ENCODE data around the gene TOM1.

Gene TOM1

DNA sequence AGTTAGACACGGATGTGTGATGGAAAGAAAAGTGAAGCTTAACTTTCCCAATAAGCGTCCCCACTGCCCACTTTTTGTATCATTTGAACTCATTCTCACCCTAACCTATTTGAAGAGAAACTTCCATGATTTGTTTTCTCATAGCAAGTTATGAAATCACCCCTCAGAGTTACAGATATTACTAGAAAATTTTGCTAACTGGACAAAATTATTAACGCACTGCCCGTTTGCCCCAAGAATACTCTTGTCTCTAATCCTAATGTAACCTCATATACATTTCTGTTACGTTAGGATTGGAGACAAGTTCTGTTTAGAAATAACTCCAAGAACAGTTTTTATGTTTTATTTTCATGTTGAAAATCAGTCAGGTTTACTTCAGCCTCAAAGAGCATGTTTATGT, 25.5 kb downstream of the TOM1 start:
- no peak for DNase-seq

DNA sequence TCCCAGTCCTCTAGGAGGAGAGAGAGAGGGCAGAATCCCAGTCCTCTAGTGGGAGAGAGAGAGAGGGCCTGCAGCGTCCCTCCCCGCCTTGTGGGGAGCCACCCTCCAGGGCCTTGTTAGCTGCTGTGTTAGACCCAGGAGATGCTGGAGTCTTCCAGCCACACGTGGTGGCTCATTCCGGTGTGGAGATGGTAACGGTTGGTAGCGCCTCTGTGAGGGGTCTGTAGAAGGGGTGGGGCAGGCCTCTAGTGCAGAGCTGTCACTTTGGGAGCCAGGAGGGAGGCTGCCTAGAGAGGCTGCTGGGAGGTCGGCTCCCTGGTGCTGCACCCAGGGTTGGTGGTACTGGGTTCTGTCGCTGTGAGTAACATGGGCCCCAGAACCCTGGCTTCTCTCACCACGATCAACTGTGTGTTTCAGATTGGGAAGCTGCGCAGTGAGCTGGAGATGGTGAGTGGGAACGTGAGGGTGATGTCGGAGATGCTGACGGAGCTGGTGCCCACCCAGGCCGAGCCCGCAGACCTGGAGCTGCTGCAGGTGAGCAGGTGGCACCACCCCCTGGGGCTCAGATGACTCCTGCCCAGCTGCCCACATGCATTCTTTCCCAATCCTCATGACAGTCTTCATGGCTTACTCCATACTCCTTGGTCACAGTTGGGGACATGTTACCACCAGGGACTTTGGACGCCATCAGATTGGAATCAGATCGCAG, 27.3 kb downstream of the TOM1 start:
- no peak for DNase-seq

GRCh38 chr22:35327690-35328471, 28.2 kb downstream of the TOM1 start:
- DNase-seq = no peak

DNA sequence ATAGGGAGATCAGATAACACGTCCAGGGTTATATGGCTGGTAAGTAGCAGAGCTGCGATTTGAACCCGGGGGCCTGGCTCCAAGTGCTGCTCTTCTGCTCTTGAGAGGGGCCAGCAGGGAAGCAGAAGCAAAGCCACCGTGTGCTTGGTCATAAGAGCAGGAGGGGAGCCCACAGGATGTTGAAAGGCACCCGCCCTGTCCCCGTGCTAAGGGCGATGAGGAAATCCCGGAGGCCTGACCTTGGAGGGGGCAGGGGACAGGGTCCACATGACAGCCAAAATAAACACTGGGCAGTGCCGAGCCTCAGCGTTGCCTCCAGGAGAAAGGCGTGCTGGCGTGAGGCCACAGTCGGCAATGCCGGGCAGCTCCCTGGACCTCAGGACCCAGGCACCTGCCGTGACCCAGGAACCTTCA, 28.8 kb downstream of the TOM1 start:
- peak in 1 of 2 donors; percentile 47 for DNase-seq

- no peak for DNase-seq
Observed at GRCh38 chr22:35329114-35329847, 29.6 kb downstream of the TOM1 start.

DNA sequence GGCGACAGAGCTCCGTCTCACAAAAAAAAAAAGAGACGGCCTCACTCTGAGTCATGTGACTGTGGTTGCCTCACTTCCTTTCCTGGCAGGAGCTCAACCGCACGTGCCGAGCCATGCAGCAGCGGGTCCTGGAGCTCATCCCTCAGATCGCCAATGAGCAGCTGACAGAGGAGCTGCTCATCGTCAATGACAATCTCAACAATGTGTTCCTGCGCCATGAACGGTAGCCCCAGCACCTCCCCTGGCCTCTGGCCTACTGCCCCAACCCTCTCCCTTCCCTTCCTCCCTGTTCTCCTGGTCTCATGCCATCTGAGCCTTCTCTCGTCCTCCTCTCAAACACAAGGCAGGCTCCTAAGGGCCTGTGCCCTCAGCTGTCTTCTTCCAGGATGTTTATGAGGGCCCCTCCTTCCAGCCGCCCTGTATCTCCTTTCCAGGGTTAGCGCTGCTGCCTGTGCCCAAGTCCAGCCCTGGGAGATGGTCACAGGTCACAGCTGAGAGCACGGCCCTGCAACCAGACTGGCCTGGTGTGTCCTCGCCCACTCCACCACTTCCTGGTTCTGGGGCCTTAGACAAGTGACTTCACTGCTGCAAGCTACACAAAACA, 30.7 kb downstream of the TOM1 start:
- DNase-seq = peak; percentile 66 to 74

GRCh38 chr22:35332278-35332677, 32.6 kb downstream of the TOM1 start:
- DNase-seq = no peak

DNA sequence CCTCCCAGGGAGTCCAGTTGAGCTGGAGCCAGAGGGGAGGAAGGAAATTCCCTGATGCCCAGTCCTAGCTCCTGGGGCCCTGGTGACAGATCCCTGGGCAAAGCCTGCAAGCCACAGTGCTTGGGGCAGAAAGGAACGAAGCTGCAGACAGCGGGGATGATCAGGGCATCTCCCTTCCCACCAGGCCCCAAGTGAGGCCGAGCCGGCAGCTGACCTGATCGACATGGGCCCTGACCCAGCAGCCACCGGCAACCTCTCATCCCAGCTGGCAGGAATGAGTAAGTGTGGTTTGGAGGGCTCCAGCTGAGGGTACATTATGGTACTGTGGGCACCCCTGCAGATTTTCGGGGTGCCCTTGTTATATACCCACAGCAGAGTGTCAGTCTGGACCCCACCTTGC, 33.5 kb downstream of the TOM1 start:
- DNase-seq = no peak

DNA sequence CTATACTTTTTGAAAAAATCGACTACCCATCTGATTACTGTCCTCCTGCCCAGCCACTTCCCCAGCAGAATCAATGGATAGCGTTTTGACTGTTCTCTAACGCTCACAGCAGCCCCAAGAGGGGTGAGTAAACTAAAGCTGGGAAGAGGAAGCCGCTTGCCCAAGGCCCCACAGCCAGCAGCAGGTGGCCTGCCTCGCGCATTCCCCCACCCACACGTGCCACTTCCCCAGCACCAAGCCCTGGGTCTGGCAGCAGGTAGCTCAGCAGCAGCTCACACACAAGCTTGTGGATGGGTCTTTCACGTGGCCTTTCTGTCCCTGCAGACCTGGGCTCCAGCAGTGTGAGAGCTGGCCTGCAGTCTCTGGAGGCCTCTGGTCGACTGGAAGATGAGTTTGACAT, 34.3 kb downstream of the TOM1 start:
- DNase-seq = no peak

DNA sequence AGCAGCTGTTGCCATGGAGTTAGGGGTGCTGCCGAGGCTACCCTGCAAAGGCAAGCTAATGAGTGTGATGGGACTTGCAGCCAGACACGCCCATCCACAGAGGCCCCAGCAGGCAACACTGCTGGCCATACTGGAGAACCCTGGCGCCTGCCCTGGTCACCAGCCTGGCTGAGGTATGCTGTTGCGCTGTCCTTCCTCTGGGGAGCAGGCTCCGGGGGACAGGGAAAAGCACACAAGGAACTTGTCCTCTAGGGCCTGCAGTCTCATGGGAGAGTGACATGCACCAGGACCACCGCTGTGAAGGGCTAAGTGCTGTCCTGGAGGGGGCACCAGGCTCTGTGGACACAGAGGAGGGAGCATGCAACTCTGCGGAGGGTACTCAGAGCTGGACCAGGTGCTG, 35.8 kb downstream of the TOM1 start:
- DNase-seq = no peak

DNA sequence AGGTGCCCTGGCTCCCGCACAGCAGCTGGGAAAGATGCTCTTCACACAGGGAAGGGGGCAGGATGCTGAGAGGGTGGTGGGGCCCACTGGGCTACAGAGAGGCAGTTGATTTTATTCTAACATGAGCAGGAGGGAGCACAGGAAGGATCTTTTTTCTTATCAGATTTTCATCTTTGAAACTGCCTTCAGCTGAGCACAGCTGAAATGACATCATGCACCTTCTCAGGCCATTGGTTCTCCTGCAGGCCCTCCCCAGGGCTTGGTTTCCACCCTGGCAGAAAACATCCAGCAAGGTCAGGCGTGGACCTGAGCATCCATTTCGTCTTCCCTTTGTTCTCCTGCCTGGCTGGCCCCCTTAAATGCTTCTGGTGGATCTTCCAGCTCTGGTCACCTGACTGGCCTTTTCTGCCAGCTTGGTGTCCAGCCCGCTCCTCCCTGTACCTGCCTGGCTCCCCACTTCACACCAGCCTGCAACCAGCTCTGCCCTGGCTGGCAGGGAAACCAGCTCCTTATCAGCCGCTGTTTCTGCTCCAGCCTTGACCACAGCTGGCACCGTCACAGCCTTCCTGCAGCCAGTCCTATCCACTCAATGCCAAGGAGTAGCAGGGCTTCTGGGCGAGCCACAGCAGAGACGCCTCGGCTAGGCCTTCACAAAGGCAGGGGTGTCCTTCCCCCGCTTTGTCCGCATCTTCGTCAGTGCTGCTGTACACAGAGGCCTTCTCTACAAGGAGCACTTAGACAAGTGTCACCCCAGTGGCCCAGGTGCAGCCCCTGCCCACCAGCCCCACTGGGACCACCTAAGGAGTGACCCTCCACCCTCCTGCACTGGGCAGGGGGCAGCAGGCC, 36.5 kb downstream of the TOM1 start:
- DNase-seq = no peak

DNA sequence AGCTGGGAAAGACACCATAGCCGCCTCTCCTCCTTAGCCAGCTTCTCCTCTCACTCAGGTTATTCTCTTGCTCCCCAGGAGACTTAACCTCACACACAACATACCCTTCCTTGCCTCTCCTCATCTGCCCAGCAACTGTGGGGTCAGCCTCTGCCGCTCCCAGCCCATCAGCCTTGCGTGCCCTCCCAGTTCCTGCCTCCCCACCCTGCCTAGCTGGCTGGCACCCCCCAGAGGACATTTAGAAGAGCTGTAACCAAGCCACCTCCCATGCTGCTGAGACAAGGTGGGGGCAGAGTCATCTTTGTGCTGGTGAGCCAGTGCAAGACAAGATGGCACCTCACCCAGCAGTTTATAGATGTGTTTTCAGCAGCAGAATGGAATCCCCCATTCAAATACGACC, 38.2 kb downstream of the TOM1 start:
- DNase-seq = no peak

DNA sequence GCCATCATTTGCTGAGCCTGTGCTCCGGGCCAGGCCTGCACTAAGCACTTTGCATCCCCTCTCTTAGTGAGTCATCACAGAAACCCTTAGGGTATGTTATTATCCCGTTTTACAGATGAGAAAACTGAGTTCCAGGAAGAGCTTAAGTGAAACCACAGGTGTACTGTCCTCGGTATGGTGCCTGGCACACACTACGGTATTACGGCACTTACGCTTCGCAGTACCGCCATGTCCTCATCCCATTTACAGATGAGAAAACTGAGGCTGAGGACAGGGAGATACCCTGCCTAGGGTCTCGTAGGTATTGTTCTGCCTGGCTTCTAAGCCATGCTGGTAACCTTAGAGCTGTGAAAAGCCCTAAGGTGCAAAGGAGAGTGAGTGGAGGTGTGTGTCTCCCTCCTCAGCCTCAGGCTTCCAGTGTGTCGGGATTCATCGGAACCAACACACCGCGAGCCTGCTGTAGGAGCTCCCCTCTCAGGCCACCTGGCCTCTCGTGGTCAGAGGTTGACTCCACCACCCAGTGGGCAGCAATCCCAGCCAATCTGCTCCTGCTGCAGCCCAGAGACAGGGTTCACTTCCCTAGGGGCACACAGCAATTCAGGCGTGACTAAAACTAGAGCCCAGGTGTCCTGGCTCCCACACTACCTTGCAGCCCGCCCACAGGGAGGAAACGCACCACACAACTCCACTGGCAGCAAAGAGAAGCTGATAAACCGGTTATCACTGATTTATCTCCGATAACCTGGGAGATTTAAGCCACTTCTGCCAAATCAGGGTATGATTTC, 41.6 kb downstream of the TOM1 start:
- no peak for DNase-seq

- DNase-seq = no peak
Observed at GRCh38 chr22:35342390-35342789, 42.7 kb downstream of the TOM1 start.

GRCh38 chr22:35343664-35344550, 44.2 kb downstream of the TOM1 start:
- DNase-seq = no peak

GRCh38 chr22:35344956-35345690, 45.4 kb downstream of the TOM1 start:
- no peak for DNase-seq

DNA sequence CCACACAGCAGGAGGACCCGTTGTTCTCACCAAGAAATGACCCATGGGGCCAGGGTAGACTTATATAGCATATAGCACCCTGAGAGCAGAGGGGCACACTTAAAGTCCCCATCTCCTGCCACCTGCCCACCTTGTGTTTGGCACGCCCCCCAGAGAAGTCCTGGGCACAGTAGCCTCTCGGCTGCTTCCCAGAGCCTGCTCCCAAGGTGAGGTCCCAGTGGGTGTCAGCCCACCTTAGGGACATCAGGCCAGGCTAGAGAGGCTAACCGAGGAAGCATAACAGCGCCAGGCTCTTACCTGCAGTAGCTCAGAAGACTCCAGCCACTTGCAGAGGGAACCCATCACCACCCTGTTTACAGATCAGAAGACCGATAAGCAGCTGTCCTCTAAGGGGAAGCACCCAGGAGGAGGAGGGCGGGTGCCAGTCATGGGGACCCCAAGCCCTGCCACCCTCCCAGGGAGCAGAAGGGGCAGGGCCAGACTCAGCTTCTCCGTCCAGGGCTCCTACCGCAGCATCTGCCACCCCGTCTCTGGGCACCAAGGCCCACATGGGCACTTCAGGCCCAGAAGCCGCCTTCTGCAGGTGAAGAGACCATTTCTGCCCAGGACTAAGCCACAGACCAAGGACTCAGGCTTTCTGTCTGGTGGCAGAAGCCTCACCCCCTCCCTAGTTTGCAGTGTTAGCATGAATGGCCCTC, 46.3 kb downstream of the TOM1 start:
- no peak for DNase-seq

GRCh38 chr22:35346596-35347220, 47.0 kb downstream of the TOM1 start:
- no peak for DNase-seq

DNA sequence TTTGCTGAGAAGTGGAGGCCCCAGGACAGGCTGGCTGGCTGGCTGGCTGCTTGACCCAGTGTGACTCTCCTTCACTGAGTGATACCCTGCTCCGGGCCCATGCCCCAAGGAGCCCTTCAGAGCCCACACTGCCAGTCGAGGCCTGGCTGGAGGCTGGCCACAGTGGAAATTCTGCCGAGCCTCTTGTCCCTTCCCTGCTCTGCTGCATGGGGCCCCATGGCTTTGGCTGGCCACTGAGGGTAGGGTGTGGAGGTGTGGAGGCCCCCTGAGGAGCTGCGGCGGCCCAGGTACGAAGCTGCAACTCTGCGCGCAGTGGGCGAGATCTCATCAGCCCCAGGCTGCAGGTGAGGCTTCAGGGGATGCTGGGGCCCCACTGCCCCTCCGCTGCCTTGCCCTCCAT, 47.8 kb downstream of the TOM1 start:
- DNase-seq = no peak

Data from CD4-positive, alpha-beta T cell treated with Interferon alpha-2 for 1 hour (primary cell).